ENCODE data around the gene PLEKHA8.

DNA sequence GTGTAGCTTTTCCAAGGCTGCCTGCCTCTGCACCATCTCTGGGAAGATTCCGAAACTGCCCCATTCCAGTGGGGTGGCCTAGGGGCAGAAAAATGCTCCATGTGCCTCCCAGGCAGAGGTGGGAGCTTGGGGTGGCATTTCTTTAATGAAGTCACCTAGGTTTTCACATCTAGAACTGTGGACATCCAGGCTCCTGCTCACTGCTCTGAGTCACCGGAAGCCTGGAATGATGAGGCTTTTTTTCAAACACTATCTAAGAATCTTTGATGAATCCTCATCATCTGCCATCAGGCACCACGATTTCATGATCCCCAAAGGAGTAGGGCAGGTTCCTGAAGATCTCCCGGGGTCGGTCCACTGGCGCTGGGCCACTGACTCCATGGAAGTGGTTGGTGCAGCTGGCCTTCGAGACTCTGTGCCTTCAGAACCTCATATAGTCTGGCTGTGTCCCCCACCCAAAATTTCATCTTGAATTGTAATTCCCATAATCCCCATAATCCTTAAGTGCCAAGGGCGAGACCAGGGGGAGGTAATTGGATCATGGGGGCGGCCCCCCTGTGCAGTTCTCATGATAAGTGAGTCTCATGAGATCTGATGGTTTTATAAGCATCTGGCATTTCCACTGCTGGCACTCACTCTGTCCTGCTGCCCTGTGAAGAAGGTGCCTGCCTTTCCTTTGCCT, 143.7 kb downstream of the PLEKHA8 start:
- TF ChIP-seq, protein P1, sequence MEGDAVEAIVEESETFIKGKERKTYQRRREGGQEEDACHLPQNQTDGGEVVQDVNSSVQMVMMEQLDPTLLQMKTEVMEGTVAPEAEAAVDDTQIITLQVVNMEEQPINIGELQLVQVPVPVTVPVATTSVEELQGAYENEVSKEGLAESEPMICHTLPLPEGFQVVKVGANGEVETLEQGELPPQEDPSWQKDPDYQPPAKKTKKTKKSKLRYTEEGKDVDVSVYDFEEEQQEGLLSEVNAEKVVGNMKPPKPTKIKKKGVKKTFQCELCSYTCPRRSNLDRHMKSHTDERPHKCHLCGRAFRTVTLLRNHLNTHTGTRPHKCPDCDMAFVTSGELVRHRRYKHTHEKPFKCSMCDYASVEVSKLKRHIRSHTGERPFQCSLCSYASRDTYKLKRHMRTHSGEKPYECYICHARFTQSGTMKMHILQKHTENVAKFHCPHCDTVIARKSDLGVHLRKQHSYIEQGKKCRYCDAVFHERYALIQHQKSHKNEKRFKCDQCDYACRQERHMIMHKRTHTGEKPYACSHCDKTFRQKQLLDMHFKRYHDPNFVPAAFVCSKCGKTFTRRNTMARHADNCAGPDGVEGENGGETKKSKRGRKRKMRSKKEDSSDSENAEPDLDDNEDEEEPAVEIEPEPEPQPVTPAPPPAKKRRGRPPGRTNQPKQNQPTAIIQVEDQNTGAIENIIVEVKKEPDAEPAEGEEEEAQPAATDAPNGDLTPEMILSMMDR (IDR thresholded peaks at IDR 0.05; ENCODE audit: low read depth, low read length, poor library complexity, severe bottlenecking) = no peak
- no peak for TF ChIP-seq EZH2phosphoT487 (IDR thresholded peaks at IDR 0.05; ENCODE audit: borderline replicate concordance, low read length)

Measured in DOHH2 (cell line).